ENCODE results near the gene TDP2. TPM values are rescaled to one million over a fixed set of nuclear protein-coding genes. Genes with fewer than 3 reads are reported as not detected.

Gene TDP2
- total RNA-seq, 1 experiment from 2014 or later = 33.6 TPM

- no peak for DNase-seq (ENCODE audit: low read depth, low spot score)
- CTCF ChIA-PET = no interaction called here
- ATAC-seq = no peak
- intact Hi-C loops (cut with micrococcal nuclease; ENCODE audit: unreplicated experiment) = no loop called here
- TF ChIP-seq CTCF (IDR thresholded peaks at IDR 0.05) = no peak
- TF ChIP-seq REST (IDR thresholded peaks at IDR 0.05; ENCODE audit: insufficient read depth in 1 of 2, low read depth in 2 of 2, low read length in 1 of 2) = no peak
- TF ChIP-seq POLR2AphosphoS5 (IDR thresholded peaks at IDR 0.05; ENCODE audit: low read depth, low read length) = no peak
- no peak for TF ChIP-seq TCF7L2 (IDR thresholded peaks at IDR 0.05; ENCODE audit: low read depth, low read length)
- TF ChIP-seq SIN3A (IDR thresholded peaks at IDR 0.05; ENCODE audit: borderline replicate concordance, insufficient read depth, low read depth, low read length) = no peak
- no peak overlapping the region for H3K27ac ChIP-seq (ENCODE audit: low read length)
- BruUV-seq (replicated peaks) = no TSS peak
- in situ Hi-C loops (cut with HindIII; ENCODE audit: low pct_unique_long_range_greater_than_20kb, low sequenced_read_pairs) = no loop called here
- POLR2A ChIA-PET = no interaction called here
- no peak overlapping the region for H3K4me3 ChIP-seq (ENCODE audit: low read depth in 2 of 2, low read length in 2 of 2)
- H3K4me1 ChIP-seq (ENCODE audit: control insufficient read depth, insufficient read depth, low read length) = no peaks in the 10 kb centered on the region
- H3K9me3 ChIP-seq (ENCODE audit: control insufficient read depth, insufficient read depth, low read depth, low read length) = no peaks in the 10 kb centered on the region; the same call in 1 of the 2 replicates
- H3K36me3 ChIP-seq (ENCODE audit: control insufficient read depth, insufficient read depth, low read length) = no peaks in the 10 kb centered on the region
- no peaks in the 10 kb centered on the region for H3K27me3 ChIP-seq (ENCODE audit: control insufficient read depth, insufficient read depth, low read length)
Observed at GRCh38 chr6:24636681-24637080, 30.0 kb downstream of the TDP2 start.

GRCh38 chr6:24632573-24632972 lies 34.1 kb downstream of the TDP2 start:
- TF ChIP-seq REST (IDR thresholded peaks at IDR 0.05; ENCODE audit: insufficient read depth in 1 of 2, low read depth in 2 of 2, low read length in 1 of 2) (no peak), POLR2AphosphoS5 (IDR thresholded peaks at IDR 0.05; ENCODE audit: low read depth, low read length) (no peak), CTCF (IDR thresholded peaks at IDR 0.05) (no peak), TCF7L2 (IDR thresholded peaks at IDR 0.05; ENCODE audit: low read depth, low read length) (no peak), SIN3A (IDR thresholded peaks at IDR 0.05; ENCODE audit: borderline replicate concordance, insufficient read depth, low read depth, low read length) (no peak)
- DNase-seq (ENCODE audit: low read depth, low spot score) (no peak), ATAC-seq (no peak)
- Histone ChIP-seq H3K36me3 (ENCODE audit: control insufficient read depth, insufficient read depth, low read length) (no peaks in the 10 kb centered on the region), H3K27me3 (ENCODE audit: control insufficient read depth, insufficient read depth, low read length) (no peaks in the 10 kb centered on the region), H3K4me3 (ENCODE audit: low read depth in 2 of 2, low read length in 2 of 2) (no peak overlapping the region), H3K9me3 (ENCODE audit: control insufficient read depth, insufficient read depth, low read depth, low read length) (no peaks in the 10 kb centered on the region; the same call in 1 of the 2 replicates), H3K4me1 (ENCODE audit: control insufficient read depth, insufficient read depth, low read length) (no peaks in the 10 kb centered on the region), H3K27ac (ENCODE audit: low read length) (no peak overlapping the region)
- in situ Hi-C loops (cut with HindIII; ENCODE audit: low pct_unique_long_range_greater_than_20kb, low sequenced_read_pairs) = no loop called here
- CTCF ChIA-PET = no interaction called here
- POLR2A ChIA-PET = interaction anchor here (0.6 kb wide), 1 partner anchor 53 kb away, joined by 4 read pairs; no protein-coding TSS in a partner anchor
- BruUV-seq (replicated peaks) = no TSS peak
- intact Hi-C loops (cut with micrococcal nuclease; ENCODE audit: unreplicated experiment) = no loop called here
